Measurements from ENCODE around the gene PLEKHM2.
"Not testable (repeated sequence)": the region's sequence is repeated elsewhere in the genome, so short reads cannot be mapped to it uniquely, and the experiment has no call there.

Gene PLEKHM2

DNA sequence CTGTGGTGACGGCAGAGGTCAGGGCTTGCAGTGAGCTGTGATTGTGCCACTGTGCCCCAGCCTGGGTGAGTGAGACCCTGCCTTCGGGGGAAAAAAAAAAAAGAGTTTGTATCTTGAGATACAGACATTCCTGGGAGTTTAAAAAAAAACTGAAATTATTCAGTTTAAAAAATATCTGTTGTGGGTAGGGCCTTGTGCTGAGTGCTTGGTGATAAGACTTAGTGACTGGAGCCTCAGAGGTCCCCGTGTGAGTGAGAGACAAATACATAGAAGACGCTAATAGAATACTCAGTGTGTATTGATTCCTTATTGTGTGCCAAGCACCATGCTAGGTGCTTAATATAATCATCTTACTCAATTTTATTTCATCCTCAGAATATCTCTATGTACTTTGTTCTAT lies 44.2 kb upstream of the PLEKHM2 start:
- DNase-seq (ENCODE audit: low spot score) (no peak), ATAC-seq (ENCODE audit: low read depth) (no peak)
- H3K27me3 ChIP-seq (ENCODE audit: insufficient read depth, poor library complexity, severe bottlenecking), result no peaks in the 10 kb centered on the region
- TF ChIP-seq, protein P1, sequence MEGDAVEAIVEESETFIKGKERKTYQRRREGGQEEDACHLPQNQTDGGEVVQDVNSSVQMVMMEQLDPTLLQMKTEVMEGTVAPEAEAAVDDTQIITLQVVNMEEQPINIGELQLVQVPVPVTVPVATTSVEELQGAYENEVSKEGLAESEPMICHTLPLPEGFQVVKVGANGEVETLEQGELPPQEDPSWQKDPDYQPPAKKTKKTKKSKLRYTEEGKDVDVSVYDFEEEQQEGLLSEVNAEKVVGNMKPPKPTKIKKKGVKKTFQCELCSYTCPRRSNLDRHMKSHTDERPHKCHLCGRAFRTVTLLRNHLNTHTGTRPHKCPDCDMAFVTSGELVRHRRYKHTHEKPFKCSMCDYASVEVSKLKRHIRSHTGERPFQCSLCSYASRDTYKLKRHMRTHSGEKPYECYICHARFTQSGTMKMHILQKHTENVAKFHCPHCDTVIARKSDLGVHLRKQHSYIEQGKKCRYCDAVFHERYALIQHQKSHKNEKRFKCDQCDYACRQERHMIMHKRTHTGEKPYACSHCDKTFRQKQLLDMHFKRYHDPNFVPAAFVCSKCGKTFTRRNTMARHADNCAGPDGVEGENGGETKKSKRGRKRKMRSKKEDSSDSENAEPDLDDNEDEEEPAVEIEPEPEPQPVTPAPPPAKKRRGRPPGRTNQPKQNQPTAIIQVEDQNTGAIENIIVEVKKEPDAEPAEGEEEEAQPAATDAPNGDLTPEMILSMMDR (IDR thresholded peaks at IDR 0.05; ENCODE audit: poor library complexity, severe bottlenecking), result no peak
- H3K4me3 ChIP-seq (ENCODE audit: severe bottlenecking), result no peak overlapping the region
- no peaks in the 10 kb centered on the region for H3K9me3 ChIP-seq (ENCODE audit: severe bottlenecking)
- no peaks in the 10 kb centered on the region for H3K4me1 ChIP-seq (ENCODE audit: insufficient read depth, poor library complexity, severe bottlenecking)
- H3K36me3 ChIP-seq (ENCODE audit: low read depth), result peaks cover 83% of the 10 kb centered on the region
- no peak overlapping the region for H3K27ac ChIP-seq (ENCODE audit: poor library complexity, severe bottlenecking)

DNA sequence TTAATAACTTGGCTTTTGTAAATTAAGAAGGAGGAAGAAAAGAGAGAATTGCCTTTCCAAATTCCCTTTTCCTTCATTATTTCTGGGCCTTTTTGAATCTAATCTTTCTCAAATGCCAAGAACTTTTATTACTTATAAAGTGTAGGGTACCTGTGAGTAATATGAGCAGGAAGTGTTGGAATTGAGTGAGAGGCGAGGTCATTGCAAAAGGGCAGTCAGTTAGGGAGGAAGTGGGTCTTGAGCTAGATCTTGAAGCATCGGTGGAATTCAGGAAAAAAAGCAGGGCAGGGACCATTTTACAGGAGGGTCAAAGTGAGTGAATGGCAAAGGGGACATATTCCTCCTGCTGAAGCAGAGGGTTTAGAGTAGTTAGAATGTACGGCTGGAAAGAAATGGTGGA lies 43.5 kb upstream of the PLEKHM2 start:
- Histone ChIP-seq H3K4me1 (ENCODE audit: insufficient read depth, poor library complexity, severe bottlenecking) (no peaks in the 10 kb centered on the region), H3K4me3 (ENCODE audit: severe bottlenecking) (no peak overlapping the region), H3K27ac (ENCODE audit: poor library complexity, severe bottlenecking) (no peak overlapping the region), H3K27me3 (ENCODE audit: insufficient read depth, poor library complexity, severe bottlenecking) (no peaks in the 10 kb centered on the region), H3K9me3 (ENCODE audit: severe bottlenecking) (no peaks in the 10 kb centered on the region), H3K36me3 (ENCODE audit: low read depth) (peaks cover 82% of the 10 kb centered on the region)
- ATAC-seq (ENCODE audit: low read depth) (no peak), DNase-seq (ENCODE audit: low spot score) (no peak)
- TF ChIP-seq, protein P1 (IDR thresholded peaks at IDR 0.05; ENCODE audit: poor library complexity, severe bottlenecking), result no peak

DNA sequence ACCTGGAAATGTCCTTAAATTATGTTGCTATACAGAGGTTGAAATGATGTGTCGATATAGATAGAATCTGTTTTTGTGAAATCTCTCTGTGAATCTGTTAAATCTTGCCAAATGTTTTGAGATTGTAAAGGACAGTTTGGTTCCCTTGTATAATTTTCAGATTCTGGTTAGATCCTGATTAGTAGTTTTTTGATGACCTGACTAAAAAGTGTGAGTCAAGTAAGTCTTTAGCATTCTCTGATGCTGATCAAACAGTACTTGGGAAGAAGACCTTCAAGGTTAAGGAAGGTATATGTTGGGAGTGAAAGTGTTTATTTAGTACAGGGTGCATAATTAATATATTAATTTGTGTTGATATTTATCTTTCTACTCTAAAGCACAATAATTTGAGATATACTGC lies 34.2 kb upstream of the PLEKHM2 start:
- DNase-seq (ENCODE audit: low spot score) (no peak), ATAC-seq (ENCODE audit: low read depth) (no peak)
- Histone ChIP-seq H3K9me3 (ENCODE audit: severe bottlenecking) (no peaks in the 10 kb centered on the region), H3K4me3 (ENCODE audit: severe bottlenecking) (no peak overlapping the region), H3K36me3 (ENCODE audit: low read depth) (peaks cover 77% of the 10 kb centered on the region), H3K4me1 (ENCODE audit: insufficient read depth, poor library complexity, severe bottlenecking) (peaks cover 3% of the 10 kb centered on the region), H3K27me3 (ENCODE audit: insufficient read depth, poor library complexity, severe bottlenecking) (no peaks in the 10 kb centered on the region), H3K27ac (ENCODE audit: poor library complexity, severe bottlenecking) (no peak overlapping the region)
- TF ChIP-seq, protein P1 (IDR thresholded peaks at IDR 0.05; ENCODE audit: poor library complexity, severe bottlenecking), result no peak

DNA sequence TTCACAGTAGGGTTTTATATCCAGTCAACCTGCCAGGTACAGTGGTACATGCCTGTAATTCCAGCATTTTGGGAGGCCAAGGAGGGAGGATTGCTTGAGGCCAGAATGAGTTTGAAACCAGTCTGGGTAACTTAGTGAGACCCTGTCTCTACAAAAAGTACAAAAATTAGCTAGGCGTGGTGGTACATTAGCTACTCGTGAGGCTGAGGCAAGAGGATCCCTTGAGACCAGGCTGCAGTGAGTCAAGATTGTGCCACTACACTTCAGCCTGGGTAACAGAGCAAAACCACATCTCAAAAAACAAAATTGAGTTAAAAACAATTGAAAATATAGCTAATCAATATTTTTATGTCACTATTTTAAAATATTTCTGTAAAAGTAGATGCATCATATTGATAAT lies 33.7 kb upstream of the PLEKHM2 start:
- no peak overlapping the region for H3K27ac ChIP-seq (ENCODE audit: poor library complexity, severe bottlenecking)
- H3K9me3 ChIP-seq (ENCODE audit: severe bottlenecking), result no peaks in the 10 kb centered on the region
- H3K4me1 ChIP-seq (ENCODE audit: insufficient read depth, poor library complexity, severe bottlenecking), result peaks cover 8% of the 10 kb centered on the region
- H3K36me3 ChIP-seq (ENCODE audit: low read depth), result peaks cover 74% of the 10 kb centered on the region
- no peak overlapping the region for H3K4me3 ChIP-seq (ENCODE audit: severe bottlenecking)
- H3K27me3 ChIP-seq (ENCODE audit: insufficient read depth, poor library complexity, severe bottlenecking), result no peaks in the 10 kb centered on the region
- ATAC-seq (ENCODE audit: low read depth) (no peak), DNase-seq (ENCODE audit: low spot score) (no peak)
- TF ChIP-seq, protein P1 (IDR thresholded peaks at IDR 0.05; ENCODE audit: poor library complexity, severe bottlenecking), result no peak

DNA sequence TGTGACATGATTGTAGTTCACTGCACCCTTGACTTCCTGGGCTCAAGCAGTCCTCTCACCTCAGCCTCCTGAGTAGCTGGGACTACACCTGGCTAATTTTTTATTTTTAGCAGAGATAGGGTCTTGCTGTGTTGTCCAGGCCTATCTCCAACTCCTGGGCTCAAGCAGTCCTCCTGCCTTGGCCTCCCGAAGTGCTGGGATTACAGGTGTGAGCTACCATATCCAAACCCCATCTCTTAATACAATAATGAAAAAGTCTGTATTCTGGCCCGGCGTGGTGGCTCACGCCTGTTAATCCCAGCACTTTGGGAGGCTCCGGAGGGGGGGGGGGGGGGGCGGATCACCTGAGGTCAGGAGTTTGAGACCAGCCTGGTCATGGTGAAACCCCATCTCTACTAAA lies 32.0 kb upstream of the PLEKHM2 start:
- Histone ChIP-seq H3K36me3 (ENCODE audit: low read depth) (peaks cover 75% of the 10 kb centered on the region), H3K4me1 (ENCODE audit: insufficient read depth, poor library complexity, severe bottlenecking) (peaks cover 12% of the 10 kb centered on the region)
- not testable (repeated sequence) for H3K4me3 ChIP-seq (ENCODE audit: severe bottlenecking); H3K27me3 ChIP-seq (ENCODE audit: insufficient read depth, poor library complexity, severe bottlenecking); DNase-seq (ENCODE audit: low spot score); H3K27ac ChIP-seq (ENCODE audit: poor library complexity, severe bottlenecking); H3K9me3 ChIP-seq (ENCODE audit: severe bottlenecking); ATAC-seq (ENCODE audit: low read depth)
